ENCODE results near the gene AAMP.
"Not testable (repeated sequence)": the region's sequence is repeated elsewhere in the genome, so short reads cannot be mapped to it uniquely, and the experiment has no call there.

The AAMP gene

GRCh38 chr2:218275371-218276072 lies 5.6 kb upstream of the AAMP start:
- no peak for DNase-seq (ENCODE audit: low read depth in 2 of 3, low spot score in 1 of 3)

DNA sequence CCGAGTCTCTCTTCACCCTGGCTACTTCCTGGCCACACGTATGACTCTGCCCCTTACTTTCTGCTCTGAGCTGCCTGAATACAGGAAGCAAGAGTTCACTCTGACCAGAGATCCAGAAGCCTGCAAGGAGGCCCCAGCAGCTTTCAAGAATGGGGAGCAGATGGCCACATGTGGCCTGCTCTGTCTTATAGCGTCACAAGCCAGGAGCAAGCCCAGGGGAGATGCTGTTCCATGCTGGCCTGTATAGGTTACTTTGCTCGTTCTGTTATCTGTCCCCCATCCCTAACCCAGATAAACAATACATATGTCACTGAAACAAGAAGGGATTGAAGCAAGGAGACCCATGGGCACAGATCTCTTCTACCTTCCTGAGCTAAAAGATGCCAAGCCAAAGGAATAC lies 4.6 kb upstream of the AAMP start:
- no peak for DNase-seq (ENCODE audit: low read depth in 2 of 3, low spot score in 1 of 3)

GRCh38 chr2:218273908-218274249 lies 3.9 kb upstream of the AAMP start:
- no peak for DNase-seq (ENCODE audit: low read depth in 2 of 3, low spot score in 1 of 3)

- not testable (repeated sequence) for DNase-seq (ENCODE audit: low read depth in 2 of 3, low spot score in 1 of 3)
Observed at GRCh38 chr2:218273214-218273907, 3.4 kb upstream of the AAMP start.

GRCh38 chr2:218272531-218273212 lies 2.7 kb upstream of the AAMP start:
- DNase-seq (ENCODE audit: low read depth in 2 of 3, low spot score in 1 of 3): peak; percentile 64 to 69 (median 68)

DNA sequence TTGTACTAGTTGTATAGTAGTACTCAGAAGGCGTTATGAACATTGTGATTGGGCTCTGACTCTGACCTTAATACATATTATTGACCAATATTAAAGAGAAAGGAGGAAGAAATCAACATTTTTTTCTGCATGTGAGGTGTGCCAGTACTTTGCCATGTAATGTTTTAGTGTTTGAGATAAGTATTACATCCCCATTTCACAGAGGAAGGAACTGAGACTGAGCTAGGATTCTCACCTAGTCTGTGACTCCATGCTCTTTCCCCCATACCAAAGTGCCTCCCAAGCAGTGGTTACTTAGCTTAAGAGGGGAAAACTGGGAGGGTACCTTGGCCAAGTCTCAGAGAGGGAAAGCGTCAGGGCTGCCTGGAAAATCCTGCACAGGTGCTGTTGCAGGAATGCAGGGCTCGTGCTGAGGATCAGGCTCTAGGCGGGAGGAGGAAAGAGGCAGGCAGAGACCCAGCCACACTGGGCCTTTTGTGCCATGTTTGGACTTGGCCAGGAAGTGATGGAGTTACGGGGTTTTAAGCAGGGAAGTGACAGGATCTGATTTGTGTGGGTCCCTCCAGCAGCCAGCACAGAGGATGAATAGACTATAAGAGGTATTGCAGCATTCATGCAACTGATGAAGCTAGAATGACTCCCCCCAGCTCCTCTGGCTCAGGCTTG lies 2.1 kb upstream of the AAMP start:
- DNase-seq (ENCODE audit: low read depth in 2 of 3, low spot score in 1 of 3): no peak

- no peak for DNase-seq (ENCODE audit: low read depth in 2 of 3, low spot score in 1 of 3)
Observed at GRCh38 chr2:218271487-218271797, 1.5 kb upstream of the AAMP start.

DNA sequence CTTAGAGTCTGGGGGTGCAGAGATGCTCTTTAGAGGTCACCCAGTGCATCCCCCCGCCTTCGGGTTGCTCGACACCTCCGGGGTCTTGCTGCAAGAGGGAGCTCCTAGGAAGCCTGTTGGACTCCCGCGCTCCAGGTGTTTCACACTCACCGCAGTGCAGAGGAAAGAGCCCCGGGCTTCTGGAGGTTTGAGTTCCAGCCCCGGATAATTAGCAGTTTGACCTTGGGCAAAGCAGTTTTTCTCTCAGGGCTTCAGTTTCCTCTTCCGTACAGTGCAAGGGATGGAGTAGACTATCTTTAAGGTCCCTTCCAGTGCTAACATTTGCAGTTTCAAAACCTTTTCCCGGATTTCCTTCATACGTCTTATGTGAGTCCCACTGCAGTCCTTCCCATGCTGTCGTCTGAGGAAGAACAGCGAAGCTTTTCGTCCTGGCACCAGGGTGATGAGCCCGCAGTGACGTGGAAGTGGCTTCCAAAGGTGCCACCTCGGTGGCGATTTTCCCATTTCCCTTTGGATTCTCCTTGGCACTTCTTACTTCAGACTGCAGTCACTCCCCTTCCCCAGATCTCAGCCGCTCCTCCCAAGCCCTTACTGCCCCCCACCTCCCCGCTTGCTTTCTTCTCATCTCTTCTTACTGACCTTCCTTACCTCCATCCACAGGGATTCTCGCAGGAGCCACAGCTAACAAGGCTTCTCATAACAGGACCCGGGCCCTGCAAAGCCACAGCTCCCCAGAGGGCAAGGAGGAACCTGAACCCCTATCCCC lies 967 bp upstream of the AAMP start:
- no peak for DNase-seq (ENCODE audit: low read depth in 2 of 3, low spot score in 1 of 3)

DNA sequence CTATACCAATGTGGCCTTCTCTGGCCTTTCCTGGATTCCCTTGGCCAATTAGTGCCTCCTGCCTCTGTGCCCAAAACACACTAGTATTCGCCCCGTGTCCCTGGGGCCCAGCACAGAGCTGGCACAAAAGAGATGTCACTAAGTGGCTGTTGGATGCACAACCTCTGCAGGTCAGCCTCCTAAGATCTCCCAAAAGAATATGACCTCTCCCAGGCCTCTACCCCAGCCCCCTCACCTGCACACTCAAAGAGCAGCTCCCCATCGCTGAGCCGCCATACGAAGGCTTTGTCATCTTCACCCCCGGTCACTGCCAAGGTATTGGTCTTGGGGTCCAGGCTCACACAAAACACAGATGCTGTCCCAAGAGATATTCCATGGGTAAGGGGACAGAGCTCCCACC lies 2.7 kb downstream of the AAMP start:
- DNase-seq (ENCODE audit: low read depth in 2 of 3, low spot score in 1 of 3): no peak

GRCh38 chr2:218266316-218266979 lies 3.5 kb downstream of the AAMP start:
- DNase-seq (ENCODE audit: low read depth in 2 of 3, low spot score in 1 of 3): no peak

GRCh38 chr2:218265626-218266025 lies 4.3 kb downstream of the AAMP start:
- no peak for DNase-seq (ENCODE audit: low read depth in 2 of 3, low spot score in 1 of 3)

DNA sequence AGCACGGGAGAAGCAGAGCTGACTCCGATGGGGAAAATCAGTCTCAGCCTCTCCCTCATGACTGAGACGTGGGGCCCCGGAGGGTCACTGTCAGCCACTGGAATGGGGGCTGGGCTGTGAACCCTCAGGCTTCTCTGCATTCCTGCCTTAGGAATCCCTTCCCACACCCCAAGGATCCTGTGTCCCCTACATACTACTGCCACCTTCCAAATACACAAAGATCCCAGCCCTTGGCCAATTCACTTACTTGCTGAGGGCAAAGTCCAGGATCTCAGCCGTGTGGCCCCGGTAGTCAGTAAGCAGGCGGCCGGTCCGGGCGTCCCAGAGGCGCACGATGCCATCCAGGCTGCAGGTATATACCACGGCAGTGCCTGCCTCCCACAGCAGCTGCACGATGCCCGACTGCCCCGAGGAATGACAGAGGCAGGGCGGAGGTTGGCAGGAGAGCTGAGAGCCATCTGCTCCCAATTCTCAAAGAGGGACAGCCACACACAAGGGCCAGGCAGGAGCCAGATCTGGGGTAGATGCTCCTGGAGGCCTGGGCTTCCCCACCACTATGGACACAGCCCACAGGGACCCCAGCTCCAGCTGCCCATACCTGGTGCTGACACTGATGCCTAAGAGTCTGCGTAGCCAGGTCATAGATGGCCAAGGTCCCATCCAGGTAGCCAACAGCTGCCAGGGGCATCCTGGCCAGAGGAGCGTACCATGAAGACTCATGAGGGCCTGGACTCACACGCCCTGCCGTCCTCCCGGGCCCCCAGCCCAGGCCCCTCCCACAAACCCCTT lies 5.0 kb downstream of the AAMP start:
- no peak for DNase-seq (ENCODE audit: low read depth in 2 of 3, low spot score in 1 of 3)

- no peak for DNase-seq (ENCODE audit: low read depth in 2 of 3, low spot score in 1 of 3)
Observed at GRCh38 chr2:218263817-218264641, 5.9 kb downstream of the AAMP start.

DNA sequence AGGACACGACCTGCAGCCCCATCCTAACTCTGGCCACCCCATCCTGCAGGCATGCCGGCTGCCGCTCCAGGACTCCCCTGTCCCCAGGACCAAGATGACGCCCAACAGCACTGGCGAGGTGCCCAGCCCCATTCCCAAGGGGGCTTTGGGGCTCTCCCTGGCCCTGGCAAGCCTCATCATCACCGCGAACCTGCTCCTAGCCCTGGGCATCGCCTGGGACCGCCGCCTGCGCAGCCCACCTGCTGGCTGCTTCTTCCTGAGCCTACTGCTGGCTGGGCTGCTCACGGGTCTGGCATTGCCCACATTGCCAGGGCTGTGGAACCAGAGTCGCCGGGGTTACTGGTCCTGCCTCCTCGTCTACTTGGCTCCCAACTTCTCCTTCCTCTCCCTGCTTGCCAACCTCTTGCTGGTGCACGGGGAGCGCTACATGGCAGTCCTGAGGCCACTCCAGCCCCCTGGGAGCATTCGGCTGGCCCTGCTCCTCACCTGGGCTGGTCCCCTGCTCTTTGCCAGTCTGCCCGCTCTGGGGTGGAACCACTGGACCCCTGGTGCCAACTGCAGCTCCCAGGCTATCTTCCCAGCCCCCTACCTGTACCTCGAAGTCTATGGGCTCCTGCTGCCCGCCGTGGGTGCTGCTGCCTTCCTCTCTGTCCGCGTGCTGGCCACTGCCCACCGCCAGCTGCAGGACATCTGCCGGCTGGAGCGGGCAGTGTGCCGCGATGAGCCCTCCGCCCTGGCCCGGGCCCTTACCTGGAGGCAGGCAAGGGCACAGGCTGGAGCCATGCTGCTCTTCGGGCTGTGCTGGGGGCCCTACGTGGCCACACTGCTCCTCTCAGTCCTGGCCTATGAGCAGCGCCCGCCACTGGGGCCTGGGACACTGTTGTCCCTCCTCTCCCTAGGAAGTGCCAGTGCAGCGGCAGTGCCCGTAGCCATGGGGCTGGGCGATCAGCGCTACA lies 7.0 kb downstream of the AAMP start:
- no peak for DNase-seq (ENCODE audit: low read depth in 2 of 3, low spot score in 1 of 3)

GRCh38 chr2:218262237-218262600 lies 7.7 kb downstream of the AAMP start:
- DNase-seq (ENCODE audit: low read depth in 2 of 3, low spot score in 1 of 3): no peak

DNA sequence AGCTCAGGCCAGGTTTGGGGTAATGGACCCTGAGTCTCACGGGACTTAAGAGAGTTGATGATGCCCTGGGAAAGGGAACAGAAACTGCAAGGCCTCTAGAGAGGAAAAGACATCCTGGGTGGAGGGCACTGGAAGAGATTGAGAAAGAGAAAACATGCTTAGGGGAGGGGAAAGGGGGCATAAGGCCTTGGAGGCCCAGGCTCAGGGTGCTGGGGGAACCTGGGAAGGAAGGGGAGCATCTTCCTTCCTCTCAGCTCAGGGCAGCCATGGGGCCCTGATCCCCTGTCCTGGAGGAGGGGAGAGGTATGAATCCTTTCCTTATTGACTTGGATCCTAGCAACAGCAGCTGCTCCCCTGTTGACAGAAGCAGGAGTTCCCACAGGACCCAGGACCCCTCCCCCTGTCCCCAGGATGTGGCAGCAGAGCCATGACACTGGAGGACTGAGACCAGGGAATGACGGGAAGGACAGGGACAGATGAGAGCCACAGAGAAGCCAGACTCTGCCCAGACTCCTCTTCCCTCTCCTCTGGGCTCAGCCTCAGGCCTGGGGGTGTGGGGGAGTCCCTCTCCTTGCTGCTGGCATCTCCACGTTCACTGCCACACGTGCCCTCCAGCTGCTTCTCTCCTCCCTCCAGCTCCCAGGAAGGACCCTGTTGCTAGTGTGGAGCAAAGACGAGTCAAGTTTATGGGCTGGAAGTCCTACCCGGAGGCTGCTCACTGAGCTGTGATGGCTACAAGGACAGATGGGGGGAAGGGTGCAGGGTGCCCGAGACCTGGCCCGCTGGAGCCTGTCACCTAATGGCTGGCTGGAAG lies 8.3 kb downstream of the AAMP start:
- DNase-seq (ENCODE audit: low read depth in 2 of 3, low spot score in 1 of 3): no peak

DNA sequence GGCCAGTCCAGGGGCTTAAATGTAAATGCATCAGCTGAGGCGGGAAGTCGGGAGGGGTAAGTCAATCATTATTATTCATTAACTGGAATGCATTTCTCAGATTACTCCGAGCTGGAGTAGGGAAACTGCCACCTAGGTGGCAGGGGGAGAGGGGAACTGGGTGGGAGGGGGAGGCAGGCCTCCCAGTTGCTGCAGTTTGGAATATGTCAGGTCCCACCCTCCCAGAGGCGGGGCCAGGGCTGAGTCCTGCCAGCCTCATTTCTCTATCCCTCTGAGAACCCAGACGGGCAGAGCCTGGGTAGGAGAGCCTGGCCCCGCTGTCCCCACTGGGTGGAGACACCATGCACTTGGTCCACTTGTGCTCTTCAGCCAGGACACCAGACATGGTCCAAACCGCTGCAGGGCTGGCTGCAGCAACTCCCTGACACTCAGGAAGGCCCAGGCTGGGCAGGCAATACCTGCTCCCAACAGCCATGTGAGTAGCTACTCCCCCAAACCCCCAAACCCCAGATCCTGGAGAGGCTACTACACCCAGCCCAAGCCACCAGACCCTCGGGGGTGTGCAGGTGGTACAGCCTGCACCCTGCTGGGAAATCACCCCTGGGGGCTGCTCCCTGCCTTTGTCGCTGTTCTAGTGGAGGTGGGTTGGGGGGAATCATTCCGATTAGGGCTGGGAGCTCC lies 9.1 kb downstream of the AAMP start, which contains the start of gene GPBAR1:
Gene GPBAR1 (plus strand): TSS at position 274 of the 681 bp plus-strand sequence. CDS start 1,710 bp downstream, outside the sequence.
- no peak for DNase-seq (ENCODE audit: low read depth in 2 of 3, low spot score in 1 of 3)
